Stimulated activated naive CD8-positive, alpha-beta T cell treated with anti-CD3 and anti-CD28 coated beads, Interleukin-15, amount 100 ng/mL, for 72 hours (primary cell): ENCODE results near the gene RERG.
"Not testable (repeated sequence)": the region's sequence is repeated elsewhere in the genome, so short reads cannot be mapped to it uniquely, and the experiment has no call there.

ENCODE experiments used
- ATAC-seq: fragments of 150-1000 bp; cut with Tn5 transposase; 2 replicates; pipeline ENCODE4 v1.10.0; 2021; ENCODE audit warnings: mild to moderate bottlenecking, moderate library complexity
- DNase-seq, 2 donors: peaks; one replicate each; pipeline ENCODE4 v3.0.0; 2021 to 2022
- H3K27ac Mint-ChIP-seq, 2 donors: one replicate each; pipeline ENCODE4 v1.8.0; 2022; ENCODE audit warnings: mild to moderate bottlenecking in 2 of 2, mixed read lengths in 2 of 2, moderate library complexity in 2 of 2
- H3K27me3 Mint-ChIP-seq: one replicate; pipeline ENCODE4 v1.8.0; 2022; ENCODE audit warnings: mixed read lengths
- H3K4me1 Mint-ChIP-seq: one replicate; pipeline ENCODE4 v1.8.0; 2022; ENCODE audit warnings: mild to moderate bottlenecking, mixed read lengths
- H3K4me3 Mint-ChIP-seq, 2 donors: one replicate each; pipeline ENCODE4 v1.8.0; 2022; ENCODE audit warnings: mild to moderate bottlenecking in 2 of 2, mixed read lengths in 2 of 2, moderate library complexity in 1 of 2
- H3K9me3 Mint-ChIP-seq, 2 donors: one replicate each; pipeline ENCODE4 v1.8.0; 2022; ENCODE audit warnings: mixed read lengths in 2 of 2

RERG gene

DNA sequence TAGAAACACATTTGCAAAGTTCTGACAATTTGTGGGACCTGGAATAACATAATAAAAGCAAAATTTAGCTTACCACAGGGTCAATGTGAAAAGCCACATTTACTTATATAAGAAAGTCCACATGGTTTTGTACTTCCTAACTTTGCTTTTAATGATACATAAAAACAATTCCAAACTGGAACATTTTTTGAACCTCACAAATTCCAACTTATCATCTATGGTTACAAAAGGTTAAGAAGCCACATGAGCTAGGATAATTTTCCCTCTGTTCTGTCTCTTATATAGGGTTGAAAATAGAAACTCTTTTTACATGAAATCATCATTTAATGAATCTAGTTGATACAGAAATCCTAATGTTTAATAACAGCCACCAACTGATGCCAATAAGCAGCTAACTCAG is 8.9 kb upstream of the RERG start:
- no peak overlapping the region for H3K4me3 Mint-ChIP-seq
- no peaks in the 10 kb centered on the region for H3K4me1 Mint-ChIP-seq
- DNase-seq = no peak
- no peak overlapping the region for H3K27ac Mint-ChIP-seq
- peaks cover 44% of the 10 kb centered on the region for H3K27me3 Mint-ChIP-seq
- ATAC-seq = no peak
- no peaks in the 10 kb centered on the region for H3K9me3 Mint-ChIP-seq

DNA sequence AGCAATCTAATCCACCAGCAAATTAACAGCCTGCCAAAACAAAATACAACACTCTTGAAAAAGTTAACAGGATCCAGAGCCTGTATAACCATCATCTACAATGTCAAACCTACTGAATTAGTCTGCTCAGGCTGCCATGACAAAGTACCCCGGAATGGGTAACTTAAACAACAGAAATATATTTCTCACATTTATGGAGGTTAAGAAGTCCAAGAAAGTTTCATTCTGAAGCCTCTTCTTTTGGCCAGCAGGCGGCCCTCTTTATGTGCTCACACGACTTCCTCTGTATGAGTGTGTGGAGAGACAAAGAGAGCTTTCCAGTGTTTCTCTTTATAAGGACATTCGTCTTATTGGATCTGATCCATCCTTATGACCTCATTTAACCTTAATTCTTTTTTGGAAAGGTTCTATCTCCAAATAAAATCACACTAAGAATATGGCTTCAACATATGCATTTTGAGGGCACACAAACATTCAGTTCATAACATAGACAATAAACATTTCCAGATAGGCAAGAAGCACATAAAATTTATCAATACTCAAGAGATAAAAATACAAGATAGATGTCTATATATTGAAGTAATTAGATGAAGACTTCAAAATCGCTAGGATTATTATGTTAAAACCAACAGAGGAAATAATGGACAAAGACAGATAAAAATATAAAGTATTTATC is 5.9 kb upstream of the RERG start:
- Mint-ChIP-seq H3K27me3 (peaks cover 30% of the 10 kb centered on the region), H3K4me1 (no peaks in the 10 kb centered on the region), H3K9me3 (no peaks in the 10 kb centered on the region), H3K4me3 (no peak overlapping the region), H3K27ac (no peak overlapping the region)
- DNase-seq (peak in 1 of 2 donors; percentile 12), ATAC-seq (peak; percentile 68)

DNA sequence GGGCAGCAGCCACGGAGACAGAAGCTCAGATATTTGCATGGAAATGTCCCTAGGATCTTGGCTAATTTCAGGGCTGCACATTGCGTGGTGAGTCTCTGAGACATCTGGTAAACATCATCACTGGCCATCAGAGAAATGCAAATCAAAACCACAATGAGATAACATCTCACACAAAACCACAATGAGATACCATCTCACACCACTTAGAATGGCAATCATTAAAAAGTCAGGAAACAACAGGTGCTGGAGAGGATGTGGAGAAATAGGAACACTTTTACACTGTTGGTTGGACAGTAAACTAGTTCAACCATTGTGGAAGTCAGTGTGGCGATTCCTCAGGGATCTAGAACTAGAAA is 4.6 kb upstream of the RERG start:
- H3K4me3 Mint-ChIP-seq, ATAC-seq, H3K27ac Mint-ChIP-seq, H3K4me1 Mint-ChIP-seq, DNase-seq, H3K9me3 Mint-ChIP-seq: not testable (repeated sequence)
- H3K27me3 Mint-ChIP-seq = peaks cover 34% of the 10 kb centered on the region

DNA sequence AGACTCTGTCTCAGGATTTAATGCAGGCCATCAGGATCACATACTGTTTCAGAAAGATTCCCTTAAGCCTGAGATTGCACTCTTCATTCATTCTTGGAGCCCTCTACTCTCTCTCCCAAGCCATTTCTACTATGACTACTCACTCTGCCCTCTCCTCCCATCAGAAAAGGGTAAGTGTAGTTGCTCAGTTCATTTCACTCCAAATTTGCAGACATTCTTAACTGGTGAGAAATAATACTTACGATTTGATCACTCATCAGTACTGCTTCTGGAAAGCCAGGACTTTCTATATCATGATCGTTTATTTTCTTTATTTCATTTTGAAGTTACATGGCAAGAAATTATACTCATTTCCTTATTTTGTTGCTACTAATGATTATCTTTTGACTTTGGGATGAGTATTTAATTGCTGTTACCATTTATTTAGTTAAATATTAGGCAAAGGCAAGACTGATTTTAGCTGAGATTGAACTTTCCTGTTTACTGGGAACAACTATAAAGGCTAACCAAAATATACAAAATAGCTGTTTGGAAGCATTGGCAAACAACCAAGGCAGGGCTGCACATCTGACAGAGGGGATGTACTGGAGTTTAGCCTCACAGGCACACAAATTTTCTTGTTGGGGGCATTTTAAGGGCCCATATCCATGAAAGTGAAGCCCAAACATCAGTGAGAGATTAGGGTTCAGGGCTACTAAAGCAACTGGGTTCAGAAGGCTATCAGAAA is 4.1 kb upstream of the RERG start:
- H3K27ac Mint-ChIP-seq = no peak overlapping the region
- ATAC-seq = no peak

DNA sequence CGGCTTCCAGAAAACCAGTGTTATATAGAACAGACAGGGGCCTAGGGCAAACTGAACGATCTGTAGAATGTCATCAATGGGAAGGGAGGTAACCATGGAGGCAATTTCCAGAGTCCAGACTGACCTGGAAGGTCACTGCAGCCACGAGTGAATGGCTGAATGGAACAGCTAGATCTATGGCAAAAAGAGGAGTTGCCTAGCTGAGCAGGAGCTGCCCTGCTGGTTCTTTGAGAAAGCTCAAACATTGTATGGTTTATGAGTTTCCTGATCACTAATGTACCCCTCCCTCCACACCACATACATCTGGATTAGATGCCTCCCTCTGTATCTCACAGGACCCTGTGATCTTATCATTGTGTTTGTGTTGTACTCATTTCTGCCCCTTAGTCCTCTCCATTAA is 1.0 kb upstream of the RERG start:
- Mint-ChIP-seq H3K4me1 (peaks cover 7% of the 10 kb centered on the region), H3K27ac (no peak overlapping the region), H3K9me3 (no peaks in the 10 kb centered on the region), H3K4me3 (no peak overlapping the region), H3K27me3 (peaks cover 30% of the 10 kb centered on the region)
- no peak for ATAC-seq
- DNase-seq = no peak

More for the DNA sequence above, 4.1 kb upstream of the RERG start:
- no peak for DNase-seq
- no peak overlapping the region for H3K4me3 Mint-ChIP-seq
- H3K27me3 Mint-ChIP-seq = peaks cover 39% of the 10 kb centered on the region
- peaks cover 7% of the 10 kb centered on the region for H3K4me1 Mint-ChIP-seq
- no peaks in the 10 kb centered on the region for H3K9me3 Mint-ChIP-seq

DNA sequence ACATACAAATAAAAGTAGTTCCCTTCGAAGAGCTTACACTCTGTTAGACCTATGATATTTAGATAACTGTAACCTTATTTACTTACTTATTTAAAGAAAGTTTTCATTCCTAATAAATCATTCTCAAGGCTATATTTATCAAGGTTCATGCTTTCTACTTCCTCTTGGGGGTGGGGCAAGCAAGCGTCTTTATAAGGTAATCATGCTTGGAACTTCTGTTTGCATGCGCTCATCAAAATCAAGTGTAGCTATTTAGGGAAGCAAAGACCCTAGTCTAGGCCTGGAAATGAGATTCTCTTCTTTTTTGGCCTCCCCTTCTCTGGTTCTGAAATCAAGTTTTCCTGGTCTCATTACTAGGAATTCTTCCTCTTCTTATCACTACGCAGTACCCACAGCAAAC is 766 bp downstream of the RERG start:
- Mint-ChIP-seq H3K27me3 (peaks cover 22% of the 10 kb centered on the region), H3K27ac (no peak overlapping the region), H3K4me1 (peaks cover 7% of the 10 kb centered on the region), H3K4me3 (no peak overlapping the region), H3K9me3 (no peaks in the 10 kb centered on the region)
- no peak for DNase-seq
- no peak for ATAC-seq

DNA sequence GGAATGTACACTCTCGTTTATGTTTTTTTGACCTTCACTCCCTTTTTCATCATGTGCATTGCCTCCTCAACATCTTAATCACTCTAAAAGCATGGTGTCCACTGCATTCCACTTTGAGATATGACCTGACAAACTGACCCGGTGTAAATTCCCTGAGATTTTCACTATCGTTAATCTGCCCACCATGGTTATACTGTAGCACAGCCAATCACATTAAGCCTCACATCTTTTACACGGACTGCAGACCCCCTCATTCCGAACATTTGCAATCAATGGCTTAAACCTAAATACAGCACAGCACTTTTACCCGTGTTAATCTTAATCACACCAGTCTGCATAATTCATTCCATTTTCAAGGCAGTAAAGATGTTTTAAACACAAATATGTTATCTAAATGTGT is 2.4 kb downstream of the RERG start:
- no peak for DNase-seq
- Mint-ChIP-seq H3K27me3 (peaks cover 20% of the 10 kb centered on the region), H3K9me3 (no peaks in the 10 kb centered on the region), H3K27ac (no peak overlapping the region), H3K4me3 (no peak overlapping the region), H3K4me1 (peaks cover 7% of the 10 kb centered on the region)
- no peak for ATAC-seq

DNA sequence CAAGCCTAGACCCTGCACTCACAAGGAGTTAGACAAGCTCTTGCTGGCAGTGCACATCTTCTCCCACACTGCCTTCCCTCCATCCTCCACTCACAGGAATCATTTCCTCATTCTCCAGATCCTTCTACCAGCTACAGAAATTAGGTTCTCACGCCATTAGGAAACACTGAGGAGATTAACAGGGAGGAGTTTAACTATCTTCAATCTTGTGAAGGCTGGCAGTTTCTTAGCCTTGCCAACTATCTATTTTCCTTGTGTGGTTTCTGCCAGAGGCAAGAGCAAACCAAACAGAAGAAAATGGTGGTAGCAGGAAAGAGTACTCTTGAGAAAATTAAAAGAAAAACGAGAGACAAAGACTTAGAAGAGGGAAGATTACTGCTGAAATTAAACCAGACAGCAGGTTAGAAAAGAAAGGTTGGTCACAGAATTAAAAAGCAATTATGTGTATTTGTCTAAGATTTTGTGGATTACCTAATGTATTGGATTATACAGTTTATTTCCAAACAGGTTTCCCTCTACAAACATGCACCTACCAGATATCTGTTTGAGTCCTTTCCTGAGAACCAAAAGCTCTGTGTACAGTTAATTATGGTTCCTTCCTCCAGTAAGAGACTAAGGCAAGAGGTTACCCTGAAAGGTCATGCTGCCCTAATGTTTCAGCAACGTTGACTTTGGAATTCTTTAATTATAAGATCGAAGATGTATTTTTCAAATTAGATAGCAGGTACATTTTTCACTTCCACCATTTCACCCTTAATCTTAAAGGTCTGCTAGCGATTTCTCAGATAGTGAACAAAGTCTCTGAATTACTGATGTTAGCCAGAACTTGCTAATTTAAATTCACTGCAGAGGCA is 5.0 kb downstream of the RERG start:
- DNase-seq = no peak
- no peaks in the 10 kb centered on the region for H3K9me3 Mint-ChIP-seq
- ATAC-seq = no peak
- peaks cover 6% of the 10 kb centered on the region for H3K4me1 Mint-ChIP-seq
- H3K4me3 Mint-ChIP-seq = no peak overlapping the region
- no peak overlapping the region for H3K27ac Mint-ChIP-seq
- H3K27me3 Mint-ChIP-seq = peaks cover 20% of the 10 kb centered on the region

DNA sequence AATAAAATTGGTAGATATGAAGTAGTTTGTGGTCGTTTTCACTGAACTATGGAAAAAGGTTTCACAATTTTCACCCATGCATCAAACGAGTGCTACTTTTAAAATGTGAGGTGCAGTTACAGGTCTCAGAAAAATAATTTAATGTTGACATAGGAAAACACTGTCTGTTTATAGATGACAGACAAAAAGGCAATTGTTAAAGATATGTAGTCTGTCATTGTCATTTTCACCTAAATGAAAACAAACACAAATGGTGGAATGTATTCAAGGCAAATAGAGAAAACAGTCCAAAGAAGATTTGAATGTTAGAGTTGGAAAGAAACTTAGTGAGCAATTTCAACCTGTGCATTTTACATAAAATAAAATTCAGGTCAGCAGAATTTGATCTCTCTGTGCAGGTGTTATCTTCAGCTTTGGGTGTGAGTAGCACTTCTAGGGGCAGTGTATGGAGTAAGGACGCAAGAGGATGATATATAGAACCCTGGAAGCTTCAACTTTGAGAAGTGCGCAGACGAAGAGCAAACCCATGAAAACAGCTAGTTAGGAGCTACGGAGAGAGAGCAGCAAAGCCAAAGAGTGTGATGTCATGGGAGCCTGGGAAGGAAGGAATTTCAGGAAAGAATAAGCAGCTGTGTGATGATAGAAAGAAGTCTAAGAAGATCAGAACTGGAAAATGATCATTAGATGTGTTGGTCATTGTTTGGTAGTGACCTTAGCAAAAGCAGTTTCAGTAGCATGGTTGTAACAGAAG is 6.2 kb downstream of the RERG start:
- no peaks in the 10 kb centered on the region for H3K9me3 Mint-ChIP-seq
- no peak overlapping the region for H3K4me3 Mint-ChIP-seq
- H3K4me1 Mint-ChIP-seq = no peaks in the 10 kb centered on the region
- DNase-seq (no peak), ATAC-seq (no peak)
- no peak overlapping the region for H3K27ac Mint-ChIP-seq
- peaks cover 11% of the 10 kb centered on the region for H3K27me3 Mint-ChIP-seq

DNA sequence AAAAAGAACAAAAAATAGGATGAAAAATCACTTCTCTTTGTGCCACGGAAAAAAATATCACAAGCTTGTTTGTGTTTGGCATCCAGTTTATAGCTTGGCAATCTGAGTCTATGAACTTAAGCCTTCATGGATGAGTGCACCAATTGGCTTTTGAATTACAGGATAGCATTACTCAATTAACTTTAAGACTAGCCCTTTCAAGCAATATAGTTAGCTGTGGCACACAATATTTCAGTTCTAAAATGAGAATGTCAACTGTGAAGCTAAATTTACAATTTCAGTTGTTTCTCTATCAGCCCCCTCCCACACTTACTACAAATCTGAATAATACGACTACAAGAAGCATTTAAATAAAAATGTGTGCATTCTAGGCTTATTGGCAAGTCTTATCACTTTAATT is 8.3 kb downstream of the RERG start:
- no peaks in the 10 kb centered on the region for H3K9me3 Mint-ChIP-seq
- ATAC-seq = no peak
- no peak for DNase-seq
- no peaks in the 10 kb centered on the region for H3K4me1 Mint-ChIP-seq
- peaks cover 11% of the 10 kb centered on the region for H3K27me3 Mint-ChIP-seq
- no peak overlapping the region for H3K4me3 Mint-ChIP-seq
- H3K27ac Mint-ChIP-seq = no peak overlapping the region

DNA sequence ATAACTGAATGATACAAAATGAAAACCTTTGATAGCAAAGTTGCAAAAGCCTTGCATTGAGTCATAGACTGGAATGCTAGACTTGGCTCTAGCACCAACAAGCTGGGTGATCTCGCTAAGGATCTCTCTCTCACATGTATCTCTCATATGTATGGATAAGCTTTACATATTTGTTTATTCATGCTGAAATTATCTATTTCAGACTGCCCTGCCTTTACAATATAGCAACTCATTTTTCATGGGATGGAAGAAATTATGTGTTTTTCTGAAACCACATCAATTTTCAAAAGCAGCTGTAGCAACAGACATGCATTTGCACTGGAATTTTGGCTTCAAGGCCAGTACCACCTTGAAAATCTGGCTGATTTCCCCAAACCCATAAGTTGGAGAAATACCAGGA is 11.4 kb downstream of the RERG start:
- H3K27ac Mint-ChIP-seq = no peak overlapping the region
- no peaks in the 10 kb centered on the region for H3K9me3 Mint-ChIP-seq
- H3K4me3 Mint-ChIP-seq = no peak overlapping the region
- H3K27me3 Mint-ChIP-seq = peaks cover under 1% of the 10 kb centered on the region
- DNase-seq (no peak), ATAC-seq (no peak)
- no peaks in the 10 kb centered on the region for H3K4me1 Mint-ChIP-seq

DNA sequence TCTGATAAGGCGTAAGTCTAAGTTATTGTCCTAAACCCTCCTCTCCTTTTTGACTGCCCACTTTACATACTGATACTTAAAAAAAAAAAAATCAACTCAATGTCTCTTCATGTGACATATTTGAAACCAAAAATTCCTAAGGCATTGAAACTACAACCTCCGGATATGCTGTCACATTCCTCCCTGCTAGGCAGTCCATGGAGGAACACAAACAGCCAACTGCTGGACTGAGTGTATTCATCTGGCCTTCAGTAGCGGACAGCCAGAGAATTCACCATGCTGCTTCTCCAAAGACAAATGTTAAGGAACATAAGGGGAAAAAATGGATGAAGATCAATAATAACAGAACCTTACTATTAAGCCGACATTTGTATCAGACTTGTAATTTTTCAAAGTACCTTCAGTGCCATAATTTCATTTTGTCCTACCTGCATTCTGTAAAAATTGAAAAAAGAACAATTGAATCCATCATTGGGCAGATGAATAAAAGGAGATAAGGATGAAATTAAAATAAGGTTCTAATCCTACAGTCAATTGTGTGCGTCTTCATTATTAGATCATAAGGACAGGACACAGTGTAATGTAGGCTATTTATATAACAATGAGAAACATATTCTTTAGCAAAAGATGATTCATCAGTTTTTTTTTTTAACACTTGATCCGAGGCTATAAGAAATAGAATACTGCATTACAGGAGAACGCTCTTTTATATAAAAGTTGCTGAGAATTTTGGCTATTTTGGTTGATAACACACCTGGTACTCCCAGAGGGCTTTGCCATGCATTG is 12.2 kb downstream of the RERG start:
- no peak for DNase-seq
- H3K27me3 Mint-ChIP-seq = no peaks in the 10 kb centered on the region
- H3K27ac Mint-ChIP-seq = no peak overlapping the region

DNA sequence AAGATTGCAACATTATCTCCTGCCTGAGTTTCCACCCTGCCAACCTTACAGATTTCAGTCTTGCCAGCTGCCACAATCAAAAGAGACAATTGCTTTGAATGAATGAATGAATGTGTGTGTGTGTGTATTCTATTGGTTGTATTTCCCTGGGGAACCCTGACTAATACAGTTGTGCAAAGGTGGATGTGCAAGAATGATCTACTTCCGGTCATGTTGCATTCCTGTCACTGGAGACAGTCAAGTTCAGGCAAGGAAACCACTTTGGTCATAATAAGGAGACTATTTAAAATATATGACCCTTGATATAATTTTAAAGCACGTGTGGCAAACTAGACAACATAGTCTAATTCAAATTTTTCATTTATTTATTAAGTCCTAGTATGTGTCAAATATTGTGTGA is 13.1 kb downstream of the RERG start:
- H3K27ac Mint-ChIP-seq = no peak overlapping the region
- H3K9me3 Mint-ChIP-seq = peaks cover 0 to 2% of the 10 kb centered on the region in 2 donors
- H3K27me3 Mint-ChIP-seq = no peaks in the 10 kb centered on the region
- DNase-seq (no peak), ATAC-seq (no peak)
- H3K4me1 Mint-ChIP-seq = no peaks in the 10 kb centered on the region
- no peak overlapping the region for H3K4me3 Mint-ChIP-seq

More for the DNA sequence above, 12.2 kb downstream of the RERG start:
- Mint-ChIP-seq H3K9me3 (no peaks in the 10 kb centered on the region), H3K4me1 (no peaks in the 10 kb centered on the region), H3K4me3 (no peak overlapping the region)
- ATAC-seq = no peak

DNA sequence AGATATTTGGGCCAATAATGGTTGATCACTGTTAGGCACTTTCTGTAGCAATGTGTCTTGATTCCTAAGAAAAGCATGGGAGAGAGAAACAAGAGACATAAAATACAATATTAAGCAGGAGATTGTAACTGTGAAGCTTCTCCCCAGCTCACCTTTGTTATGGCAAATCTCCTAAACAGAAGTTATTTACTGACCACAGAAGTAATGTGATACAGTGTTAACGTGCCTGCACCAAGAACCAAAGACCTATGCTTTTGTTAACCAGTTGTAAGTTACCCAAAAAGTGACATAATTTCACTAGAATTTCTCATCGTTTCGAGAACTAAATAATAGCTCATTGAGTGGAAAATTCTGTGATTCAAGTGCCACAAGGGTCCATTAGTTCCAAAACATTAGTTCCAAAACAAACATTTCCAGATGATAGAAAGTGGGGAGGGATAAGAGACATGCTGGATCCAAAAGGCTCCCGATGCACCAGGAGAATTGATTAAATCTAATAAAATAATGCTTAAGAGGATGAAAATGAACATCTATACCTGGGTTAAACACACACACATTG is 14.3 kb downstream of the RERG start:
- Mint-ChIP-seq H3K4me3 (no peak overlapping the region), H3K9me3 (peaks cover 0 to 4% of the 10 kb centered on the region in 2 donors), H3K27me3 (no peaks in the 10 kb centered on the region), H3K4me1 (no peaks in the 10 kb centered on the region), H3K27ac (peak overlapping the region in 1 of 2 donors; percentile 34)
- no peak for DNase-seq
- ATAC-seq = no peak
